Forelimb muscle (tissue), 1 donor: ENCODE results near the gene KRT4. TPM values are rescaled to one million over a fixed set of nuclear protein-coding genes. Genes with fewer than 3 reads are reported as not detected.

Source experiments
- DNase-seq: peaks from one replicate; pipeline ENCODE4 v3.0.0-alpha.2; 2013; ENCODE audit warnings: low read depth
- polyA plus RNA-seq: library from polyadenylated mRNA; unstranded; fragments of 120-200 nt; gene quantifications from one replicate; pipeline ENCODE4 v1.2.1, GENCODE V29; 2013; ENCODE audit not compliant: insufficient read length

KRT4 gene
- polyA plus RNA-seq, 1 donor = not detected

DNA sequence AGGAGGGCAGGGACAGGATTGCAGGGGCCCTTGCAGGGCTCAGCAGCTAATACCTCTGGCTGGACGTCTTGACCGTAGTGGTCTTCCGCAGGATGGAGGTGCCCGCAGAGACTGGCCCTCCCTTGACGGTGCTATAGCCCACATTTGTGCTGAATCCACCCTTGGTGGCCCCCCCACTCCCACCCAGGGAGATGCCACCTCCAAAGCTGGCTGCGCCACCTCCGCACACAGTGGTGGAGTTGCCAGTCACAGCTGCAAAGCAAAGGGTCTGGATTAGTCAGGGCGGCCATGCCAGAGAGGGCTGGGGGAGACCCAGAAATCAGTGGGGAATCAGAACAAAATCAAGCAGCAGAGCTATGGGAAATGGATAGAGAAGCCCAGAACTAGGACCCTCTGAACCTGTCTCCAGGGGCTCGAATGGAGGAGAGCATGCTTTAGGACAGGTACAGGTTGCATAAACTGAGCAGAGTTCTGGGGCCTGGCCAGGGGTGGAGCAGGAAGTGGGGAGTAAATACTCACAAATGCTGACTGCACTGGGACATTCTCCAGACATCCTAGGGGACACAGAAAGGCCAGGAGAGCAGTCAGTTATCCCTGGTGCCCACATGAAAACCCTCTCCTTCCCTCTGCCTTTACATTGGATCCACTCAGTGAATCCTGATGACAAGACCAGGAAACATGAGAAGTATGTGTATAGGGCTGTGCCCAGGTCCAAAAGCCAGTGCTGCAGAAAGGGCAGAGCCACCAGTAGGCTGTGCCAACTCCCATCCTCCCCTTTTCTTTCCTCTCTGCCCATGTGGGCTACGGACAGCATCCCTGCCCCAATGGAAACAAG is 8.1 kb upstream of the KRT4 start:
- no peak for DNase-seq

DNA sequence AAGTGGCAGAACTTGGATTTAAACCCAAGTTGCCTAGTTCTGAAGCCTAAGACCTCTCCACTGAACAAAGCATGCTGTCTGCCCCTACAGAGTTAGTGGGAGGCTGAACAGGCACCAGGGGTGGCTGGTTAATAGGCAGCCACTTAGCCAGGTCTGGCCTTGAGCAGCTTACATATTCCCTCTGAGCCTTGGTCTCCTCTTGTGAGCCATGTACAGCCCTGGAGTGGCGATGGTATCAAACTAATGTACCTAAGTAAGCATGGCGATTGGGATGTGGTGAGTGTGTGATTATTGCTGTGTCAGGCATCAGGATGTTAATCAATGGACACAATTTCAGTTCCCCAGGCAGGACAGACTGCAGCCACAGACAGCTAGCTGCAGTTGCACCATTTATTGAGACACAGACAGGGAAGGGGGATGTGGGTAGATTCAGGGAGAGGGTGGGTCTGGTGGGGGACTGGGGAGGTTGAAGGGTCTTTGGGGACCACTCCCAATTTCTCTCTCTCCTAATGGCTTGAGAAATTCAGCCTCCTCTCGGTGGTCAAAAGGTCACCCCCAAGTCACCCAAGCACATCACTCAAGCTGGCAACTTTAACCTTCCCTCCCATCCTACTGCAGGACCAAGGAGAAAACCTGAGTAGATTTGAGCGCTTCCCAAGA is 7.3 kb upstream of the KRT4 start:
- no peak for DNase-seq

DNA sequence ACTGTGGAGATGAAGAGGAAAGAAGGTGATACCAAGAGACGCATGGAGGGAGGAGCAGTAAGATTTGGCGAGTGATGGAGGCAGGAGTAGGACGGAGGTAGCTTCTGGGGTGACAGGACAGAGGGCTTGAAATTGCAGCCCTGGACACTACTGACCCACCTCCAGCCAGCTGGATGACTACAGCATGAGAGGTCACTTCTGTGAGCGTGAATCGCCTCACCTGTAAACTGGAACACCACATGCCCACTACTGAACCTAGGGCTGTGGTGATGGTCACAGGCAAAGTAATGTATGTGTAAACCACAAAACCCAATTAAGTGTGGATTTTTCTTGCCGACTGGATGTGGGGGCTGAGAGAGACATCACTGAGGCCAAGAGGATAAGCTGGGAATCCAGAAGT is 6.6 kb upstream of the KRT4 start:
- no peak for DNase-seq

GRCh38 chr12:52819731-52820510 is 6.0 kb upstream of the KRT4 start:
- no peak for DNase-seq

DNA sequence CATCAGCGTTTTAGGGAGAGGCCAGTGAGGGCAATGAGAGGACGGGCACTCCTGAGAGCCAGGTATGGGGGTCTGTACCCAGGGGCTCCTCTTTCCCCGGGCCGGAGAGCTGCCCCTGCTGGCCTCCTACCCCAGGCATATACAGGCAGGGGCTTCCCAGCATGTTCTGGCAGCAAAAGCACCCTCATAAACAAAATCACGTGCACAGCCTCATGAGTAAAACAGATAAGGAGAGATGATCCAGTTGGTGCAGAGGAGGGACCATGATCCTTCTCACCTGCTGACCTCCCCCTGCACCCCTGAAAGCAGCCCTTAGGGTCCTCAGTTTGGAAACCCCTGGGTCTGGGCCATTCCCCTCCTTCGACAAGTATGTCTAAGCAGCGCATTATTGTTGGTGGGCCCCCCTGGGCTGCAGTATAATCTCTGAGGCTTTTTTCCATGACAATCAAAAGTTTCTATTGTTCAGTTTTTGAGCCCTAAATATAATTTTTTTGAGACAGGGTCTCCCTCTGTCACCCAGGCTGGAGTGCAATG is 5.0 kb upstream of the KRT4 start:
- no peak for DNase-seq

- DNase-seq = no peak
Observed at GRCh38 chr12:52818388-52818787, 4.5 kb upstream of the KRT4 start.

DNA sequence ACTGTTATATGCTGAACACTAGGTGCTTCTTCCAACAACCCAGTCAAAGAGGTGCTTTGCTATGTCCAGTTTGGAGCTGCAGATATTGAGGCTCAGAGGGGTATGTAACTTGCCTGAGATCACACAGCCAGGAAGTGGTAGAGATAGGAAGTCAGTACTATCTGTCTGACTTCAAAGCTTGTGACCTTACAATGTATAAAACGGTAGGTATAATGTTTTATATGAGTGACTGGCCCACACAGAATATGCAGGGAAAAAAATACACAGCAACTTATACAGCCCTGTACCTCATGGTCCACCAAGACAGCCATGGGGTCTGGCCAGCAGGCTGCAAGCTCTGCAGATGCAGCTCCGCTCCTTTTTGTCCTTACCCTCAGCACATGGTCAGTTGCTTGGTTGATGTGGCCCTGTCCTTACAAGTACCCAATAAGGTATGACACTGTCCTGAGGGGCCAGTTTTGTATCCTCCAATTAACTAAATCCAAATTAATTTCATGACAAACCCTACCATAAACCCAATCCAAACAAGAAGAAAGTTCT is 3.9 kb upstream of the KRT4 start:
- no peak for DNase-seq

- no peak for DNase-seq
Observed at GRCh38 chr12:52817003-52817698, 3.2 kb upstream of the KRT4 start.

GRCh38 chr12:52815676-52816588 is 2.0 kb upstream of the KRT4 start:
- no peak for DNase-seq

- no peak for DNase-seq
Observed at GRCh38 chr12:52815161-52815560, 1.2 kb upstream of the KRT4 start.

DNA sequence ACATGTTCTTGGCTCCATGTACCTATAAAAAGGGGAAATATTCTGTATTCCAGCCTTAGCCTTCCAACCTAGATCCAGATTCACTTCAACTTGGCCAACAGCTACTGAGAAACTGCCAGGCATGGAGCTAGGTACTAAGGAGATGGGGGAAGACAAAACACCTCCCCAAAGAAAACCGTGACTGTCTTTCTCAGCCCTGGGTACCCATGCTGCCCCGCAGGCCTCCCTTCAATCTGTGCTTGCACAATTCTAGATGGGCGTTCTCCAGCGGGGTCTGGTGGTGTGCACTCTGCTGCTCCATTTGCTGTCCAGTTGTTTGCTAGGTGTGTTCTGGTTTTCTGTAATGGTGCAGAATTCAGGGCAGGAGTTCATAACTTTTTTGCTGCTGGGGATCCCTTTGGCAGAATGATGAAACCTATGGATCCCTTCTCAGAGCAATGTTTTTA is 817 bp upstream of the KRT4 start:
- no peak for DNase-seq

DNA sequence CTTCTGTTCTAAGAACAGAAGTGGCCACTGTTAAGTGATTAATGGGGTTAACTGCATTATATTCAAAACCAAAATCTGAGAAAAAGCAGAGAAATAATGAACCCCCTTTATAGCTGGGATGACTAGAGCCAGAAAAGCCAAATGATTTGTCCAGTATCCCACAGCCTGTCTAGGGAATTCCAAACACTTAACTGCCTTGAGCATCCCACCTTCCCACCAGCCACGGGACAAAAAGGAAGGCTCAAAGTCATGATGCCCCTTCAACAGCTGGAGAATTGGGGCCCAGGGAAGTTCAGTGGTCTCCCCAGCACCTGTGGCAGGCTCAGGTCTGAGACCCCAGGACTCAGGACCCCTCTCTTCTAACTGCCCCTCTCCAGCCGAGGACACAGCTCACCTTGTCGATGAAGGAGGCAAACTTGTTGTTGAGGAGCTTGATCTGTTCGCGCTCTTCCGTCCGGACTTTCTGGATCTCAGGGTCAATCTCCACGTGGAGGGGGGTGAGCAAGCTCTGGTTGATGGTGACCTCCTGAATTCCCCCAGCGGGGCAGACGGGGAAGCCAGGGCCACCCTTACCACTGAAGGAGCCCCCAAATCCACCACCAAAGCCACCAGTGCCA is 605 bp downstream of the KRT4 start:
- no peak for DNase-seq

GRCh38 chr12:52812749-52813148 is 1.2 kb downstream of the KRT4 start:
- DNase-seq = no peak

- DNase-seq = no peak
Observed at GRCh38 chr12:52812073-52812400, 1.9 kb downstream of the KRT4 start.

DNA sequence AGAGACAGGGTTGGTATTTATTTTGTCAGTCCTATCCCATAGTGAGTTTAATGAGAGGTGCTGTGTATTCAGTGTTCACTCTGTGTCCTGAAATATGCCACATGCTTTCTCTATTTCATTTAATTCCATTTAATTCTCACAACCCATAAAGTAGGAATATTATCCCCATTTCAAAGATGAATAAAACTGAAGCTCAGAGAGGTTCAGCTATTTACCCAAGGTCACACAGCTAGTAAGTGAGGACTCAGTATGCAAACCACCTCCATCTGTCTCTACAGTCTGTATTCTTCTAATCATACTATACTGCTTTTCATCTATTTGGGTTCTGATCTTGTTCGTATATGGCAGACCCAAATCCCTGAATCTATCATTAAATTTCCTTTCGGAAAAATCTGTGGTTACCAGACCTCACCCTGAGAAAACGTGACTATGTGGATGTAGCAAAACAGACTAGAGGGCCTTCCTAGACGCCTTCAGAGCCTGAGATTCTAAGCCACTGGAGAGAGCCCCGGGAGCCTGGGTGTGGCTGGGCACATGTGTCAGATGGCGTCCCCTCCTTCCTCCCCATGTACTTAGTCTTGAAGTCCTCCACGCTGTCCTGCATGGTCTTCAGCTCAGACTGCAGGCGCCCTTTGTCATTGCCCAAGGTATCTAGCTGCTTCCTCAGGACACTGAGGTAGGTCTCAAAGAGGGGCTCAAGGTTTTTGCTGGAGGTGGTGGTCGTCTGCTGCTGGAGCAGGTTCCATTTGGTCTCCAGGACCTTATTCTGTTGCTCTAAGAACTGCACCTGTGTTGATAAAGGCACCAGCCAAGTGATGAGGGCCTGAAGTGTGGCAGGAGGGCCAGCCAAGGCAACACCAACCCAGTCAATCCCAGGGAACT is 2.5 kb downstream of the KRT4 start:
- no peak for DNase-seq

- DNase-seq = no peak
Observed at GRCh38 chr12:52810554-52810953, 3.4 kb downstream of the KRT4 start.

GRCh38 chr12:52809166-52809565 is 4.8 kb downstream of the KRT4 start:
- DNase-seq = no peak

DNA sequence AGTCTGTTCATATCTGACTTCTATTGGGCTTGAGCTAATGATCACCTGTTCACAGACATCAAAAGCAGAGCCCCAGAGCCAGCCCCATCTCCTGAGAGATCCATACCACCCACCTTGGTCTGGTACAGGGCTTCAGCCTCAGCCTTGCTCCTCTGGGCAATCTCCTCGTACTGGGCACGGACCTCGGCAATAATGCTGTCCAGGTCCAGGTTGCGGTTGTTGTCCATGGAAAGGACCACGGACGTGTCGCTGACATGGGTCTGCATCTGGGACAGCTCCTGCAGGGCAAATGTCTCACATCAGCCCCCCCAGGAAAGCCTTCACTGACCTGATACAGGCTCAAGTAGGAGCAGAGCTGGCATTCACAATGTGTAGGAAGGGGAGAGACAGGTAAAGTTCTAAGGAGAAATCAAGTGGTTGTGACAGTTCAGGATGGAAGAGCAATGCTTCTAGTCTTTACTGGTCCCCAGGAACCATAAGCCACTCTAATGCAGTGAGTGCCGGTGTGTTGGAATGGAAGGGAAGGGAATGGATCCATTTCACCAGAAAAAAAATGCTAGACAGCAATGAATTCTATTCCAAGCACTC is 5.2 kb downstream of the KRT4 start:
- DNase-seq = no peak
